CD8-positive, alpha-beta memory T cell (primary cell): Measurements from ENCODE around the gene NPNT. TPM values are rescaled to one million over a fixed set of nuclear protein-coding genes. Genes with fewer than 3 reads are reported as not detected.

Experiments
- CTCF ChIA-PET: fragments of 350-600 bp; sonication (Branson Sonifier 250); formaldehyde crosslinking; loops from one replicate; lab custom pipeline; 2021; ENCODE audit warnings: antibody characterized with exemption; lab: Charles Lee
- POLR2A ChIA-PET: fragments of 350-600 bp; sonication (Branson Sonifier 250); formaldehyde crosslinking; loops from one replicate; lab custom pipeline; 2021; ENCODE audit warnings: antibody characterized with exemption; lab: Charles Lee
- DNase-seq, 5 donors: peaks; one replicate each; pipeline versions ENCODE4 v3.0.0 to v3.0.0-alpha.2; 2020 to 2022; ENCODE audit warnings: mixed read lengths in 1 of 5
- H3K27ac ChIP-seq: one replicate; pipeline ENCODE4 v1.7.0; 2013; ENCODE audit warnings: low read depth, mild to moderate bottlenecking, low read length, moderate library complexity
- H3K27me3 ChIP-seq: 2 replicates; pipeline ENCODE4 v1.7.0; 2013; ENCODE audit warnings: low read length, mild to moderate bottlenecking; ENCODE audit not compliant: insufficient read depth, poor library complexity, severe bottlenecking
- H3K36me3 ChIP-seq: 2 replicates; pipeline ENCODE4 v1.7.0; 2013; ENCODE audit warnings: mild to moderate bottlenecking, low read length, moderate library complexity; ENCODE audit not compliant: insufficient read depth
- H3K4me1 ChIP-seq: 2 replicates; pipeline ENCODE4 v1.7.0; 2013; ENCODE audit warnings: mild to moderate bottlenecking, low read length, moderate library complexity; ENCODE audit not compliant: insufficient read depth
- H3K4me3 ChIP-seq: 2 replicates; pipeline ENCODE4 v1.7.0; 2013; ENCODE audit warnings: mild to moderate bottlenecking, low read length
- H3K9me3 ChIP-seq: 2 replicates; pipeline ENCODE4 v1.7.0; 2013; ENCODE audit warnings: mild to moderate bottlenecking, low read length
- H3K27ac Mint-ChIP-seq, 8 donors: one replicate each; pipeline ENCODE4 v1.8.0; 2020 to 2021; ENCODE audit warnings: mixed read lengths in 8 of 8, mild to moderate bottlenecking in 6 of 8, inconsistent platforms in 3 of 8, moderate library complexity in 3 of 8
- H3K27me3 Mint-ChIP-seq, 2 donors: one replicate each; pipeline ENCODE4 v1.8.0; 2020 to 2021; ENCODE audit warnings: mixed read lengths in 2 of 2, mild to moderate bottlenecking in 1 of 2, moderate library complexity in 1 of 2
- H3K36me3 Mint-ChIP-seq, 3 donors: one replicate each; pipeline ENCODE4 v1.8.0; 2020 to 2021; ENCODE audit warnings: mixed read lengths in 3 of 3, inconsistent platforms in 1 of 3, mild to moderate bottlenecking in 1 of 3
- H3K4me1 Mint-ChIP-seq, 3 donors: one replicate each; pipeline ENCODE4 v1.8.0; 2020 to 2021; ENCODE audit warnings: mixed read lengths in 3 of 3, inconsistent platforms in 1 of 3, mild to moderate bottlenecking in 1 of 3
- H3K4me3 Mint-ChIP-seq, 7 donors: one replicate each; pipeline ENCODE4 v1.8.0; 2020 to 2021; ENCODE audit warnings: mixed read lengths in 7 of 7, mild to moderate bottlenecking in 6 of 7, moderate library complexity in 4 of 7, inconsistent platforms in 2 of 7
- H3K9me3 Mint-ChIP-seq, 5 donors: one replicate each; pipeline ENCODE4 v1.8.0; 2020 to 2022; ENCODE audit warnings: mixed read lengths in 5 of 5, mild to moderate bottlenecking in 3 of 5, moderate library complexity in 2 of 5, inconsistent platforms in 1 of 5
- polyA plus RNA-seq: library from polyadenylated mRNA; unstranded; fragments of 300-500 nt; fragmentation: Illumina TruSeq; gene quantifications from one replicate; pipeline ENCODE4 v1.2.3, GENCODE V29; 2021
- total RNA-seq, 2 experiments: library from RNA; stranded (reverse); gene quantifications; one replicate each; pipeline ENCODE4 v1.2.3, GENCODE V29; 2021

The NPNT gene
- total and polyA plus RNA-seq, 3 experiments from 2014 or later: not detected

- no peak for DNase-seq
- no peaks in the 10 kb centered on the region for H3K36me3 Mint-ChIP-seq
These were observed 74.3 kb downstream of the NPNT start for GRCh38 chr4:105969575-105969974.

DNA sequence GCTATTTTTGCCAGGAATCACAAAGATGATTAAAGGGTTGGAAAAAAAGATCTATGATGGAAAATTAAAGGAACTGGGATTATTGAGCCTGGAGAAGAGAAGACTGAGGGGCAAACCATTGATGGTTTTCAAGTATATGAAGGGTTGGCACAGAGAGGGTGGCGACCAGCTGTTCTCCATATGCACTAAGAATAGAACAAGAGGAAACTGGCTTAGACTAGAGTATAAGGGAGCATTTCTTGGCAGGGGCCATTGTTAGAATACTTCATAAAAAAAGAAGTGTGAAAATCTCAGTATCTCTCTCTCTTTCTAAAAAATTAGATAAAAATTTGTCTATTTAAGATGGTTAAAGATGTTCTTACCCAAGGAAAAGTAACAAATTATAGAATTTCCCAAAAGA, 75.1 kb downstream of the NPNT start:
- no peak overlapping the region for H3K4me3 ChIP-seq
- H3K27me3 ChIP-seq: no peaks in the 10 kb centered on the region
- H3K27ac ChIP-seq: no peak overlapping the region
- no peak overlapping the region for H3K27ac Mint-ChIP-seq
- no peak overlapping the region for H3K4me3 Mint-ChIP-seq
- CTCF ChIA-PET: no interaction called here
- H3K4me1 Mint-ChIP-seq: no peaks in the 10 kb centered on the region
- H3K36me3 Mint-ChIP-seq: no peaks in the 10 kb centered on the region
- H3K27me3 Mint-ChIP-seq: peaks cover 1 to 18% of the 10 kb centered on the region in 2 donors
- no peak for DNase-seq
- H3K36me3 ChIP-seq: no peaks in the 10 kb centered on the region
- POLR2A ChIA-PET: no interaction called here
- no peaks in the 10 kb centered on the region for H3K9me3 ChIP-seq
- no peaks in the 10 kb centered on the region for H3K4me1 ChIP-seq
- H3K9me3 Mint-ChIP-seq: peaks cover 0 to 4% (median 0%) of the 10 kb centered on the region in 5 donors

More at GRCh38 chr4:105969575-105969974, 74.3 kb downstream of the NPNT start:
- Histone ChIP-seq H3K4me1 (no peaks in the 10 kb centered on the region), H3K4me3 (no peak overlapping the region), H3K27ac (no peak overlapping the region), H3K27me3 (no peaks in the 10 kb centered on the region), H3K36me3 (no peaks in the 10 kb centered on the region), H3K9me3 (no peaks in the 10 kb centered on the region)
- ChIA-PET POLR2A (no interaction called here), CTCF (no interaction called here)
- Mint-ChIP-seq H3K4me3 (no peak overlapping the region), H3K4me1 (no peaks in the 10 kb centered on the region), H3K27me3 (peaks cover 1 to 18% of the 10 kb centered on the region in 2 donors), H3K9me3 (peaks cover 0 to 3% (median 0%) of the 10 kb centered on the region in 5 donors), H3K27ac (no peak overlapping the region)

DNA sequence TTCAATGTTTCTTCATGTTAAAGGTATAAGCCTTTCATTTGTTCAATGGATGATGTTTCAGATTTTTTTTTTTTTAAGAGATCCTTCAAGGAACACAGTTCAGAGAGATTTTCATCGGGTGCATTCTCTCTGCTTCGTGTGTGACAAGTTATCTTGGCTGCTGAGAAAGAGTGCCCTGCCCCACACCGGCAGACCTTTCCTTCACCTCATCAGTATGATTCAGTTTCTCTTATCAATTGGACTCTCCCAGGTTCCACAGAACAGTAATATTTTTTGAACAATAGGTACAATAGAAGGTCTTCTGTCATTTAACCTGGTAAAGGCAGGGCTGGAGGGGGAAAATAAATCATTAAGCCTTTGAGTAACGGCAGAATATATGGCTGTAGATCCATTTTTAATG, 75.8 kb downstream of the NPNT start:
- no peaks in the 10 kb centered on the region for H3K27me3 ChIP-seq
- CTCF ChIA-PET: no interaction called here
- H3K36me3 Mint-ChIP-seq: no peaks in the 10 kb centered on the region
- no peaks in the 10 kb centered on the region for H3K4me1 Mint-ChIP-seq
- DNase-seq: no peak
- H3K27ac ChIP-seq: no peak overlapping the region
- H3K36me3 ChIP-seq: no peaks in the 10 kb centered on the region
- POLR2A ChIA-PET: no interaction called here
- H3K27ac Mint-ChIP-seq: no peak overlapping the region
- peaks cover 1 to 18% of the 10 kb centered on the region in 2 donors for H3K27me3 Mint-ChIP-seq
- no peaks in the 10 kb centered on the region for H3K4me1 ChIP-seq
- H3K9me3 ChIP-seq: no peaks in the 10 kb centered on the region
- H3K4me3 Mint-ChIP-seq: no peak overlapping the region
- peaks cover 0 to 4% (median 0%) of the 10 kb centered on the region in 5 donors for H3K9me3 Mint-ChIP-seq
- H3K4me3 ChIP-seq: no peak overlapping the region

GRCh38 chr4:105972946-105973621, 77.8 kb downstream of the NPNT start:
- Mint-ChIP-seq H3K27me3 (peaks cover 1 to 18% of the 10 kb centered on the region in 2 donors), H3K4me1 (no peaks in the 10 kb centered on the region), H3K27ac (no peak overlapping the region), H3K9me3 (peaks cover 0 to 4% (median 3%) of the 10 kb centered on the region in 5 donors), H3K4me3 (no peak overlapping the region), H3K36me3 (no peaks in the 10 kb centered on the region)
- no peaks in the 10 kb centered on the region for H3K27me3 ChIP-seq
- POLR2A ChIA-PET: no interaction called here
- no peak overlapping the region for H3K4me3 ChIP-seq
- DNase-seq: no peak
- no peaks in the 10 kb centered on the region for H3K9me3 ChIP-seq
- no peaks in the 10 kb centered on the region for H3K36me3 ChIP-seq
- H3K4me1 ChIP-seq: no peaks in the 10 kb centered on the region
- CTCF ChIA-PET: no interaction called here
- H3K27ac ChIP-seq: no peak overlapping the region

DNA sequence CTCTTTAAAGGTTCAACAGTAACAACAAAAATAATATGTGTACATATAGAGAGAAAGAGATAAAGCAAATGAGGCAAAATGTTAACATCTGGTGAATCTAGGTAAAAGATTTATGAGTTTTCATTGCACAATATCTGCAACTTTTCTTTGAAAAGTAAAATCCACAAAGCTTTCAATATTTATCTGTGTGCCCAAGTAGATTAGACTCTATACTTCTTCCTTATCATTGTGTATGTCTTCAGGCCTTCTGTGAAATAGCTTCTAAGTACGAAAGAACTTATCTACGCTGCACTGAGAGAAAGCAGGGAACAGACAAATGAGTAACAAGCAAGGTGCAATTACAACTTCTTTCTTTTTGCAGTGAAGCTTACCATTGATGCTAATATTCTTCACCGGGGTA, 81.6 kb downstream of the NPNT start:
- H3K4me3 ChIP-seq: no peak overlapping the region
- peaks cover 2 to 8% of the 10 kb centered on the region in 2 donors for H3K27me3 Mint-ChIP-seq
- H3K4me1 ChIP-seq: no peaks in the 10 kb centered on the region
- H3K9me3 Mint-ChIP-seq: peaks cover 0 to 4% (median 3%) of the 10 kb centered on the region in 5 donors
- H3K4me3 Mint-ChIP-seq: no peak overlapping the region
- CTCF ChIA-PET: no interaction called here
- H3K27ac Mint-ChIP-seq: no peak overlapping the region
- H3K4me1 Mint-ChIP-seq: no peaks in the 10 kb centered on the region
- H3K36me3 Mint-ChIP-seq: no peaks in the 10 kb centered on the region
- POLR2A ChIA-PET: no interaction called here
- H3K36me3 ChIP-seq: no peaks in the 10 kb centered on the region
- no peaks in the 10 kb centered on the region for H3K9me3 ChIP-seq
- DNase-seq: no peak
- H3K27me3 ChIP-seq: no peaks in the 10 kb centered on the region
- no peak overlapping the region for H3K27ac ChIP-seq

DNA sequence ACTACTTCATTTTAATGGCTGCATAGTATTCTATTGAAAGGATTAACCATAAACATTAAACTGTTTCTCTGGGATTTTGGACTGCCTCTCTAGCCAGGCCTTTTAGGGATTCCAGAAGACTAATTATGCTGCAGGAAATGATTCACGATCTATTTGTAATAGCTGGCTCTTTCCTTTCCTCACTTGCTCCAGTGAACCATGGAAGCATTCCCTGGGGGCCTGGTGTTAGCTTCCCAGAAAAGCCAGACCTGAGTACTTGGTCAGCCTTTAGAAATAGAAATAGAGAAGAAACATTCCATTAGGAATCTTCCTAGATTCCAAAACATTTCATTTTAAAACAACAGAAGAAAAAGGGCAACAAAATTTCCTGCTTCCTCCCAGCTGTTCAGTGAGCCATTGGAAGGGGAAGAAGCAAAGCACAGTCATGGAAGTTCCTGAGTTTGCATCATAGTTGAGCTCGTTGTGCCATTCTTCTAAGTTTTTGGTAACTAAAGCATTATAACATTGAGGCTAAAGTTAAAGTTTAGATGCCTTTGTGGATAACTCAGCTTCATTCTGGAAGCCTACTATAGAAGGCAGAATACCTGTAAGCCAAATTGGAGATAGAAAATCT, 83.5 kb downstream of the NPNT start:
- Histone ChIP-seq H3K4me1 (no peaks in the 10 kb centered on the region), H3K9me3 (no peaks in the 10 kb centered on the region), H3K4me3 (no peak overlapping the region), H3K27ac (no peak overlapping the region), H3K27me3 (no peaks in the 10 kb centered on the region), H3K36me3 (no peaks in the 10 kb centered on the region)
- ChIA-PET POLR2A (no interaction called here), CTCF (no interaction called here)
- no peaks in the 10 kb centered on the region for H3K36me3 Mint-ChIP-seq
- H3K4me3 Mint-ChIP-seq: no peak overlapping the region
- peaks cover 0 to 3% of the 10 kb centered on the region in 2 donors for H3K27me3 Mint-ChIP-seq
- no peak for DNase-seq
- no peak overlapping the region for H3K27ac Mint-ChIP-seq
- no peaks in the 10 kb centered on the region for H3K4me1 Mint-ChIP-seq
- H3K9me3 Mint-ChIP-seq: peaks cover 0 to 4% (median 4%) of the 10 kb centered on the region in 5 donors

- H3K27me3 Mint-ChIP-seq: peaks cover 0 to 3% of the 10 kb centered on the region in 2 donors
- H3K4me3 Mint-ChIP-seq: peak overlapping the region in 1 of 7 donors; percentile 9
- ChIA-PET POLR2A (no interaction called here), CTCF (no interaction called here)
- peaks cover 0 to 4% (median 4%) of the 10 kb centered on the region in 5 donors for H3K9me3 Mint-ChIP-seq
- H3K4me1 ChIP-seq: no peaks in the 10 kb centered on the region
- H3K36me3 ChIP-seq: no peaks in the 10 kb centered on the region
- H3K4me1 Mint-ChIP-seq: no peaks in the 10 kb centered on the region
- no peak overlapping the region for H3K4me3 ChIP-seq
- no peaks in the 10 kb centered on the region for H3K36me3 Mint-ChIP-seq
- H3K9me3 ChIP-seq: no peaks in the 10 kb centered on the region
- H3K27ac ChIP-seq: no peak overlapping the region
- DNase-seq: no peak
- H3K27me3 ChIP-seq: no peaks in the 10 kb centered on the region
- no peak overlapping the region for H3K27ac Mint-ChIP-seq
These were observed 84.2 kb downstream of the NPNT start for GRCh38 chr4:105979506-105979905.

- ChIA-PET CTCF (no interaction called here), POLR2A (no interaction called here)
- H3K27ac ChIP-seq: no peak overlapping the region
- H3K4me1 Mint-ChIP-seq: no peaks in the 10 kb centered on the region
- H3K9me3 Mint-ChIP-seq: peaks cover under 1 to 9% (median 6%) of the 10 kb centered on the region in 5 donors
- no peaks in the 10 kb centered on the region for H3K9me3 ChIP-seq
- H3K27me3 ChIP-seq: no peaks in the 10 kb centered on the region
- H3K4me1 ChIP-seq: no peaks in the 10 kb centered on the region
- no peaks in the 10 kb centered on the region for H3K36me3 Mint-ChIP-seq
- no peak overlapping the region for H3K4me3 ChIP-seq
- H3K4me3 Mint-ChIP-seq: no peak overlapping the region
- H3K27ac Mint-ChIP-seq: no peak overlapping the region
- DNase-seq: no peak
- no peaks in the 10 kb centered on the region for H3K36me3 ChIP-seq
- H3K27me3 Mint-ChIP-seq: peaks cover 1 to 4% of the 10 kb centered on the region in 2 donors
These were observed 93.4 kb downstream of the NPNT start for GRCh38 chr4:105988671-105989070.
